HepG2 (cell line): ENCODE data around the gene CARD9. TPM values are rescaled to one million over a fixed set of nuclear protein-coding genes. Genes with fewer than 3 reads are reported as not detected.

Experiments
- ATAC-seq: fragments of 200-7000 bp; cut with Tn5 transposase; 3 replicates; pipeline ENCODE4 v1.9.1; 2020; ENCODE audit warnings: mild to moderate bottlenecking, moderate library complexity
- BruUV-seq: library from RNA; stranded (reverse); fragments of 400-500 nt; replicated peaks from 2 replicates; lab custom pipeline; 2021; lab: Mats Ljungman, UMichigan
- CTCF ChIA-PET: fragments of 300-600 bp; formaldehyde crosslinking; extraction: SDS; loops from one replicate; lab custom pipeline; 2021; ENCODE audit warnings: low total read pairs, inconsistent platforms, low intra/inter-chr PET ratio; lab: Yijun Ruan, JAX
- POLR2A ChIA-PET: fragments of 350-600 bp; sonication (Branson Sonifier 250); formaldehyde crosslinking; loops from one replicate; lab custom pipeline; 2020; ENCODE audit warnings: antibody characterized with exemption, inconsistent platforms; lab: Yijun Ruan, JAX
- DNase-seq: peaks from one replicate; pipeline ENCODE4 v3.0.0-alpha.2; 2015; ENCODE audit warnings: low spot score
- FAIRE-seq: peaks from 3 replicates; lab custom pipeline; 2011; peaks lifted over from hg19 to GRCh38; lab: Jason Lieb, UNC
- H2AFZ ChIP-seq: one replicate; pipeline ENCODE4 v1.6.1; 2011; ENCODE audit warnings: low read length, inconsistent platforms
- H3K27ac ChIP-seq: fragments of 300-600 bp; 3 replicates; pipeline ENCODE4 v1.8.0; 2011; ENCODE audit warnings: mixed run types, mild to moderate bottlenecking, mixed read lengths, low read length, inconsistent platforms; ENCODE audit not compliant: insufficient read depth; ENCODE audit errors: extremely low read length
- H3K27me3 ChIP-seq, 2 experiments: fragments of 200-600 bp in 1 of 2; 2 replicates in 1 of 2; 3 replicates in 1 of 2; pipeline versions ENCODE4 v1.6.0 to v1.8.0; 2011; ENCODE audit warnings: low read length in 2 of 2, mild to moderate bottlenecking in 2 of 2, moderate library complexity in 2 of 2, inconsistent platforms in 1 of 2; ENCODE audit not compliant: insufficient read depth in 2 of 2, control insufficient read depth in 1 of 2
- H3K36me3 ChIP-seq, 2 experiments: fragments of 200-600 bp in 1 of 2; replicated peaks in 1 of 2; 2 replicates in 1 of 2; 3 replicates in 1 of 2; pipeline versions ENCODE4 v1.5.1 to v1.8.0; 2011; ENCODE audit warnings: low read length in 2 of 2, inconsistent platforms in 1 of 2; ENCODE audit not compliant: insufficient read depth in 2 of 2, control insufficient read depth in 1 of 2
- H3K4me1 ChIP-seq: 2 replicates; pipeline ENCODE4 v1.5.1; 2012; ENCODE audit warnings: low read length, inconsistent platforms; ENCODE audit not compliant: insufficient read depth
- H3K4me2 ChIP-seq: 2 replicates; pipeline ENCODE4 v1.6.0; 2011; ENCODE audit warnings: low read depth, low read length, inconsistent platforms
- H3K4me3 ChIP-seq, 3 experiments: fragments of 200-600 bp in 1 of 3; sonication (generic), shearing (Covaris generic) in 1 of 3; replicated peaks in 1 of 3; 2 replicates each; pipeline ENCODE4 v1.5.1; 2011 to 2016; ENCODE audit warnings: low read length in 3 of 3, inconsistent platforms in 2 of 3, low read depth in 2 of 3, mild to moderate bottlenecking in 2 of 3, control low read depth in 1 of 3, mixed read lengths in 1 of 3; ENCODE audit not compliant: insufficient read depth in 1 of 3
- H3K79me2 ChIP-seq: one replicate; pipeline ENCODE4 v1.6.1; 2011; ENCODE audit warnings: low read length, inconsistent platforms; ENCODE audit not compliant: insufficient read depth
- H3K9ac ChIP-seq: 2 replicates; pipeline ENCODE4 v1.6.0; 2011; ENCODE audit warnings: mild to moderate bottlenecking, low read depth, low read length, inconsistent platforms; ENCODE audit not compliant: insufficient read depth
- H3K9me3 ChIP-seq: 2 replicates; pipeline ENCODE4 v1.5.1; 2012; ENCODE audit warnings: mild to moderate bottlenecking, low read length
- H4K20me1 ChIP-seq: 2 replicates; pipeline ENCODE4 v1.6.0; 2011; ENCODE audit warnings: inconsistent platforms, mild to moderate bottlenecking, low read length, moderate library complexity; ENCODE audit not compliant: insufficient read depth
- CCDC6 ChIP-seq: sonication (generic); formaldehyde crosslinking; IDR thresholded peaks from 2 replicates; pipeline ENCODE4 v1.8.1; 2022; ENCODE audit warnings: mild to moderate bottlenecking, missing genetic modification reagents, moderate library complexity
- CHD4 ChIP-seq: fragments of 200-600 bp; sonication (generic); IDR thresholded peaks from 2 replicates; pipeline ENCODE4 v1.7.0; 2017; ENCODE audit warnings: mild to moderate bottlenecking, low read length, borderline replicate concordance
- FLYWCH1 ChIP-seq: sonication (generic); formaldehyde crosslinking; IDR thresholded peaks from 2 replicates; pipeline ENCODE4 v1.8.1; 2023; ENCODE audit warnings: mild to moderate bottlenecking, missing genetic modification reagents
- HES4 ChIP-seq: sonication (generic); formaldehyde crosslinking; IDR thresholded peaks from 2 replicates; pipeline ENCODE4 v1.9.0; 2021; ENCODE audit warnings: mild to moderate bottlenecking, missing genetic modification reagents, borderline replicate concordance
- HNRNPK ChIP-seq: fragments of 200-400 bp; formaldehyde crosslinking; IDR thresholded peaks from 2 replicates; pipeline ENCODE4 v1.6.1; 2018; ENCODE audit warnings: low read length, low read depth, moderate library complexity, mild to moderate bottlenecking; ENCODE audit not compliant: poor library complexity, severe bottlenecking
- HNRNPL ChIP-seq: fragments of 200-400 bp; formaldehyde crosslinking; IDR thresholded peaks from 2 replicates; pipeline ENCODE4 v1.6.1; 2017; ENCODE audit warnings: mild to moderate bottlenecking, low read depth, low read length
- HOMEZ ChIP-seq: IDR thresholded peaks from 2 replicates; pipeline ENCODE4 v1.6.1; 2016; ENCODE audit warnings: low read depth
- JUN ChIP-seq: sonication (generic); formaldehyde crosslinking; IDR thresholded peaks from 2 replicates; pipeline ENCODE4 v1.4.0; 2020; ENCODE audit warnings: mild to moderate bottlenecking, missing genetic modification reagents
- KDM3A ChIP-seq: IDR thresholded peaks from 2 replicates; pipeline ENCODE4 v1.6.1; 2018; ENCODE audit warnings: low read depth, missing compliant biosample characterization
- KLF12 ChIP-seq: sonication (generic); formaldehyde crosslinking; IDR thresholded peaks from 2 replicates; pipeline ENCODE4 v1.4.0; 2020; ENCODE audit warnings: missing genetic modification reagents, borderline replicate concordance
- MAFK ChIP-seq, 2 experiments: IDR thresholded peaks in 1 of 2; conservative IDR thresholded peaks in 1 of 2; 2 replicates each; pipeline ENCODE4 v1.6.1; 2011; ENCODE audit warnings: improper control_type of control experiment in 2 of 2, low read length in 2 of 2
- SRF ChIP-seq: IDR thresholded peaks from 2 replicates; pipeline ENCODE4 v1.6.1; 2011; ENCODE audit warnings: mild to moderate bottlenecking, low read depth, low read length, moderate library complexity
- ZBTB43 ChIP-seq: sonication (generic); formaldehyde crosslinking; conservative IDR thresholded peaks from 2 replicates; pipeline ENCODE4 v1.4.0; 2020; ENCODE audit warnings: missing genetic modification reagents
- ZFP41 ChIP-seq: sonication (generic); formaldehyde crosslinking; IDR thresholded peaks from 2 replicates; pipeline ENCODE4 v1.4.0; 2020; ENCODE audit warnings: mild to moderate bottlenecking, missing genetic modification reagents, borderline replicate concordance
- ZFP62 ChIP-seq: sonication (generic); formaldehyde crosslinking; IDR thresholded peaks from 2 replicates; pipeline ENCODE4 v1.4.0; 2020; ENCODE audit warnings: missing genetic modification reagents
- ZMYM2 ChIP-seq: sonication (generic); formaldehyde crosslinking; IDR thresholded peaks from 2 replicates; pipeline ENCODE4 v1.8.0; 2022; ENCODE audit warnings: mild to moderate bottlenecking, missing genetic modification reagents
- ZNF224 ChIP-seq: sonication (generic); formaldehyde crosslinking; IDR thresholded peaks from 2 replicates; pipeline ENCODE4 v1.5.0; 2020; ENCODE audit warnings: mild to moderate bottlenecking, missing genetic modification reagents
- ZNF225 ChIP-seq: sonication (generic); formaldehyde crosslinking; IDR thresholded peaks from 2 replicates; pipeline ENCODE4 v1.4.0; 2020; ENCODE audit warnings: mild to moderate bottlenecking, missing genetic modification reagents
- ZNF337 ChIP-seq: sonication (generic); formaldehyde crosslinking; IDR thresholded peaks from 2 replicates; pipeline ENCODE4 v1.5.1; 2020; ENCODE audit warnings: missing genetic modification reagents, low read depth, mild to moderate bottlenecking, borderline replicate concordance
- ZNF547 ChIP-seq: sonication (generic); formaldehyde crosslinking; IDR thresholded peaks from 2 replicates; pipeline ENCODE4 v1.5.1; 2020; ENCODE audit warnings: mild to moderate bottlenecking, missing genetic modification reagents
- ZSCAN12 ChIP-seq: sonication (generic); formaldehyde crosslinking; IDR thresholded peaks from 2 replicates; pipeline ENCODE4 v1.9.0; 2021; ENCODE audit warnings: mild to moderate bottlenecking, missing genetic modification reagents
- WGBS: methylation state at CpG from one replicate; pipeline ENCODE4 v1.1.6; 2017; ENCODE audit warnings: low lambda C conversion rate; 5-methylcytosine and 5-hydroxymethylcytosine counted together
- in situ Hi-C: cut with HindIII; loops from 2 replicates; pipeline ENCODE4 v1.10.0; 2017; ENCODE audit warnings: low pct_unique_long_range_greater_than_20kb; ENCODE audit not compliant: extremely low pct_ligation_motif_present
- intact Hi-C: fragments of 100-400 bp; cut with micrococcal nuclease; formaldehyde crosslinking; loops from one replicate; pipeline ENCODE4 v1.10.0; 2022; ENCODE audit not compliant: unreplicated experiment
- polyA plus RNA-seq, 8 experiments: library from polyadenylated mRNA; depleted of rRNA in 3 of 8; stranded (reverse) in 7 of 8; unstranded in 1 of 8; fragments of >200 nt; fragmentation: Illumina TruSeq in 4 of 8; extraction: Trizol in 4 of 8; gene quantifications; 2 replicates each; pipeline versions ENCODE4 v1.2.1 to v1.2.3, GENCODE V29; 2011 to 2016; ENCODE audit warnings: low read depth in 4 of 8, missing spikeins in 1 of 8, mixed read lengths in 1 of 8; ENCODE audit not compliant: insufficient read depth in 1 of 8
- total RNA-seq, 5 experiments: library from RNA; depleted of rRNA; stranded (reverse); fragments of >200 nt; fragmentation: Illumina TruSeq; extraction: Trizol; gene quantifications; 2 replicates each; pipeline ENCODE4 v1.2.3, GENCODE V29; 2016; ENCODE audit warnings: low read depth in 1 of 5

CARD9 gene
- total and polyA plus RNA-seq, 2 of the 13 experiments (the other 11 are each of a cell fraction or from before 2014, with no cell fraction given) = 3.3 to 7.4 TPM

- TF ChIP-seq HES4 = no peak
- no peak for TF ChIP-seq KDM3A (CRISPR knock-in tag)
- peak; percentile 35; the same call in 1 of the 2 replicates for TF ChIP-seq ZNF224
- TF ChIP-seq ZMYM2 (CRISPR knock-in tag) = no peak
- no peak for TF ChIP-seq ZNF337 (CRISPR knock-in tag)
- no peak for TF ChIP-seq ZFP62 (CRISPR knock-in tag)
- no peak for TF ChIP-seq MAFK (conservative IDR thresholded peaks at IDR 0.05 in 1 of 2, IDR thresholded peaks at IDR 0.05 in 1 of 2; ENCODE audit: low read length in 2 of 2)
- TF ChIP-seq FLYWCH1 (CRISPR knock-in tag) = no peak
- 0 out of 2 replicates have a peak, but pooled peaks have one; percentile 66 for TF ChIP-seq KLF12 (CRISPR knock-in tag)
- TF ChIP-seq, all 625 proteins: peak for 176
These were observed 739 bp downstream of the CARD9 start (continued) for GRCh38 chr9:136372561-136373299.

- no peak for ATAC-seq
- FAIRE-seq = no peak
- ChIA-PET POLR2A (interaction anchor here (1.1 to 4.0 kb wide), 4 partner anchors 9 to 37 kb away, joined by 3 to 38 read pairs (median 10); partner anchors contain the start of gene DNLZ), CTCF (interaction anchor here (0.8 to 3.1 kb wide), 3 partner anchors 9 to 60 kb away, joined by 4 to 18 read pairs (median 6); partner anchors contain the start of gene DNLZ)
- Histone ChIP-seq H3K36me3 (peaks cover 0 to 2% of the 10 kb centered on the region in 2 experiments; a peak in 1 of 5 replicates), H3K27ac (peak overlapping the region; percentile 33), H3K4me1 (peaks cover 15% of the 10 kb centered on the region), H3K4me2 (peak overlapping the region; percentile 98), H4K20me1 (no peaks in the 10 kb centered on the region), H2AFZ (no peak overlapping the region), H3K4me3 (peak overlapping the region; percentile 68 to 85 (median 72); a peak in 5 of 6 replicates), H3K27me3 (no peaks in the 10 kb centered on the region; a peak in 1 of 5 replicates), H3K9ac (peak overlapping the region; percentile 76; the same call in 1 of the 2 replicates), H3K79me2 (no peaks in the 10 kb centered on the region), H3K9me3 (no peaks in the 10 kb centered on the region)
- BruUV-seq = no TSS peak
- in situ Hi-C loops (no loop called here), intact Hi-C loops (loop anchor here (2.0 to 5.0 kb wide), 2 partner anchors 35 to 59 kb away; no protein-coding TSS in a partner anchor)
- no peak for DNase-seq
- 80% methylated on average over 9 of the region's 21 CpGs for WGBS
- TF ChIP-seq ZBTB43 (CRISPR knock-in tag) (no peak), ZNF224 (no peak), ZNF225 (peak; percentile 11; the same call in 1 of the 2 replicates), SRF (no peak), ZFP41 (CRISPR knock-in tag) (no peak), HOMEZ (CRISPR knock-in tag) (no peak), CCDC6 (CRISPR knock-in tag) (0 out of 2 replicates have a peak, but pooled peaks have one; percentile 7), ZSCAN12 (CRISPR knock-in tag) (no peak), HNRNPK (no peak), CHD4 (no peak), HNRNPL (no peak), JUN (CRISPR knock-in tag) (no peak), ZNF547 (CRISPR knock-in tag) (no peak)
These were observed 1.5 kb downstream of the CARD9 start for GRCh38 chr9:136372006-136372405.
